ENCODE measurements around the gene TSSC4.

Gene TSSC4

DNA sequence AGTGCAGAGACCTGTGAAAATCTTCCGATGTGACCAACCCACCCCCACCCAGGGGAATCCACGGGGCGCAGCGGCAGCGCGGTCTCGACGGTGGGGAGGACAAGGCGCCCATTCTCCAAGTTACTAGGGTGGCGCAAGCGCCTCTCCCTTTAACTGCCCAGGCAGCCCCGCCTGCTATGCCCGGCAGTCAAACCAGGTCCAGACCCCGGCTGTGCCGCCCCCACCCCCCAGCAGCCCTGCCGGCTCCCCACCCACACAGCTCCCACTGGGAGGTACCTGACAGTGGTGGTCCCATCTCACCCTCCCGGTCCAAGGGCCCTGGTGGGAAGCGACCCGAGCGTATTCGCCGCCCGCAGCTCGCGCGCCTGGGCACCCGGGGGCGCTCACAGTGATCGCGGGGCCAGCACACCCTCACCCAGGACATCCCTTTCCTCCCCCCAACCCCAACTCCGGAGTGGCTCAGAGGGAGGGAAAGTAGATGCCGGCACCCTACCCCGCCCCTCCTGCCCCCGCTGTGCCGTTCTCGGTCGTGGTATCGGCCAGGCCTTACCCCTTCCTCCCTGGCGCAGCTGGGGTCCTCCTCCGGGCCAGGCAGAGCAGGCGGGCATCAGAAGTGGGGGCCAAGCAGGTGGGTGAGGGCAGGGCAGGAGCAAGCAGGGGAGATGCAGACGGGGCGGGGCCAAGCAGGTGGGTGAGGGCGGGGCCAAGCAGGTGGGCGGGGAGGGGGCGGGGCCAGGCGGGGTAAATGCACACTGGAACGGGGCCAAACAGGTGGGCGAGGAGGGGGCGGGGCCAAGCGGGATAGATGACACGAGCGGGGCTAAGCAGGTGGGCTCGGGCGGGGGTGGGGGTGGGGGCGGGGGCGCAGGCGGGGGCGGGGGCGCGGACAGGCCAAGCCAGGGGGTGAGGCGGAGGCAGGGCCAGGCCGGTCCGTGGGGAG, 43.6 kb downstream of the TSSC4 start, which contains the start of gene TRPM5:
Gene TRPM5, minus strand, starts transcription at position 634 of the 940 bp plus-strand sequence. CDS start 21,478 bp downstream, outside the sequence.
- no peak for DNase-seq (ENCODE audit: low read depth, low spot score)
- H3K27ac ChIP-seq, result no peak within 1 kb of the TSS

DNA sequence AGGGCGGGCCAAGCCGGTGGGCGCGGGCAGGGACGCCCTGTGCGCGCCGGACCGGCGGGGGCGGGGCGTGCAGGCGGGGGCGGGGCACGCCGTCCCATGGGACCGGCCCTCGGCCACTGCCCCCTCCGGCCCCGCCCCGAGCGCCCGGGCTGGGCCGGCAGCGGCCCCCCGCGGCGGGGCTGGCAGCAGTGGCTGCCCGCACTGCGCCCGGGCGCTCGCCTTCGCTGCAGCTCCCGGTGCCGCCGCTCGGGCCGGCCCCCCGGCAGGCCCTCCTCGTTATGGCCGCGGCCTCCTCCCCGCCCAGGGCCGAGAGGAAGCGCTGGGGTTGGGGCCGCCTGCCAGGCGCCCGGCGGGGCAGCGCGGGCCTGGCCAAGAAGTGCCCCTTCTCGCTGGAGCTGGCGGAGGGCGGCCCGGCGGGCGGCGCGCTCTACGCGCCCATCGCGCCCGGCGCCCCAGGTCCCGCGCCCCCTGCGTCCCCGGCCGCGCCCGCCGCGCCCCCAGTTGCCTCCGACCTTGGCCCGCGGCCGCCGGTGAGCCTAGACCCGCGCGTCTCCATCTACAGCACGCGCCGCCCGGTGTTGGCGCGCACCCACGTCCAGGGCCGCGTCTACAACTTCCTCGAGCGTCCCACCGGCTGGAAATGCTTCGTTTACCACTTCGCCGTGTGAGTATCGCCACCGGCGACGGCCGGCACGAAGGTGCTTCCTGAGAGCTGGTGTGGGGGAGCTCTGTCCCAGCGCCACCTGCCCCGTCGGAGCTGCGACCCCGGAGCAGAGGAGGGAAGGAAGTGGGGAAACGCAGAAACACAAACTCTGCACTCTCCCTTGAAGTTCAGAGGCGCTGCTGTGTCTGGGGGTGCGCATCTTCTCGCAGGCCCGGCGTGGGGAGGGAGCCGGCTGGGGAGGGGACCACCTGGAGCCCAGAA, 44.5 kb downstream of the TSSC4 start, which contains the start of gene KCNQ1:
Gene KCNQ1, plus strand, starts transcription at position 188 of the 925 bp plus-strand sequence. Its CDS starts 91 bp downstream, at position 279.
- H3K27ac ChIP-seq, result no peak within 1 kb of the TSS
- DNase-seq (ENCODE audit: low read depth, low spot score), result no peak

DNA sequence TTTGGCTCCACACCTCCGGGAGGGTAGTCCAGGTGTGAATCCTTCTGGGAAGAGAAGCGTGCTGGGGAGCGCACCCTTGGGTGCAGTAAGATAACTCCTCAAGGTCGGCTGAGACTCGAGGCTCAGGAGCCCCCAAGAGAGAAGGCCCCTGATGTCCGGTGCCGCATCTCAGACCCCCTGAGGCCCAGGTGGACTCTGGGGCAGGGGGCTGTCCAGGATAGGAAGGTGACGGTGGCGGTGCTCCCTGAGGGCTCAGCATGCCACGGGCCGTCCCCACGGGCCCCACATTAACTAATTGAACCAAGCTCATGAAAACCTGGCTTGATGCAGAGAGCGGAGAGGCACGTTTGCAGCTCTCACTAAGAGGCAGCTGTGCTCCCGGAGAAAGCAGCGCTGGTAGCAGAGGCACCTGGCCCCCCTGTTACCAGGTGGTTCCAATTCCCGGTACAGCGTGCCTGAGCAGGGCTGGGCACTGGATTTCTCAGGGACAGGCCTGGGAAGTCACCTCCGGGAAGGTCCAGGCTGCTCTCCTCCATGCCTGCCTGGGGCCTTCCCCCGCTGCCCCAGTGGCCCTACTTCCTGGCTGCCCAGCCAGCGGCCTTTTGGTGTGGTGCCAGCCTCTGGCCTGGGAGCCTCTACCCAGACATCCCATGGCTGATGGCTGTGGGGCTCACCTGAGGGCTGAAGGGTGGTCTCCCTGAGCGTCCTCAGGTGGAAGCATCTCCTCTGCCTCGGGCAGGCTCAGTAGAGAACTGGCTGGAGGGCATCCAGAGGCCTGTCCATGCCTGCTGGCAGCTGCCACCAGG, 45.4 kb downstream of the TSSC4 start:
- no peak for DNase-seq (ENCODE audit: low read depth, low spot score)
- no peak overlapping the region for H3K27ac ChIP-seq

DNA sequence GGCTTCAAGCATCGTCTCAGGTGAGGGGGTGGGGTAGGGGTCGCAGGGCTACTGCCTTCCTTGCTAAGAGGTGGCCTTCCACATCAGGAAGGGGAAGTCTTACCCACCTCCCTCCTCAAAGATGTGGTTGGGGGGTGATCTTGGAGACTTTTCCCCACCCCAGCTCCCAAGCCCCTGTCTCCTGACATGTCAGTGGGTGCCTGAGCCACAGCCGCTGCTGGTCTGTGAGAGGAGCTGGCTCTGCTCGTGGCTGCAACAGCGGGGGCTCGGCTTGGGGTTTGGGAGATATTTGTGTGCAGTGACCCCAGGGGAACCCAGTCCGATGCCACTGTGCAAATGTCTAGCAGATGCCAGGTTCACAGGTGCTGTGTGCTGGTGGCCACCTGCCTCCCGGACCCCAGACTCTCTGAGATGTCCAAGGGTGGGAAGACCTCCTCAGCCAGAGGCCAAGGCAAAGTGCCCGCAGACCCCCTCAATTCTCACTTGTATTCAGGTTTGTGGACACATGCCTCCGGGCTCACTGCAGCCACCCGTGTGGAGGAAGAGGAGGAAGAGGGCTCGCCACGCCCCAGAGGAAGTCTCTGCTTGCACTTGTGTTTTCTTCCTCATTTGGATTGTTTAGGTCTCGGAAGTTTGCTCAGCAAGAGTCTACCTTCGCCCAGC, 46.2 kb downstream of the TSSC4 start:
- DNase-seq (ENCODE audit: low read depth, low spot score), result no peak
- H3K27ac ChIP-seq, result no peak overlapping the region

DNA sequence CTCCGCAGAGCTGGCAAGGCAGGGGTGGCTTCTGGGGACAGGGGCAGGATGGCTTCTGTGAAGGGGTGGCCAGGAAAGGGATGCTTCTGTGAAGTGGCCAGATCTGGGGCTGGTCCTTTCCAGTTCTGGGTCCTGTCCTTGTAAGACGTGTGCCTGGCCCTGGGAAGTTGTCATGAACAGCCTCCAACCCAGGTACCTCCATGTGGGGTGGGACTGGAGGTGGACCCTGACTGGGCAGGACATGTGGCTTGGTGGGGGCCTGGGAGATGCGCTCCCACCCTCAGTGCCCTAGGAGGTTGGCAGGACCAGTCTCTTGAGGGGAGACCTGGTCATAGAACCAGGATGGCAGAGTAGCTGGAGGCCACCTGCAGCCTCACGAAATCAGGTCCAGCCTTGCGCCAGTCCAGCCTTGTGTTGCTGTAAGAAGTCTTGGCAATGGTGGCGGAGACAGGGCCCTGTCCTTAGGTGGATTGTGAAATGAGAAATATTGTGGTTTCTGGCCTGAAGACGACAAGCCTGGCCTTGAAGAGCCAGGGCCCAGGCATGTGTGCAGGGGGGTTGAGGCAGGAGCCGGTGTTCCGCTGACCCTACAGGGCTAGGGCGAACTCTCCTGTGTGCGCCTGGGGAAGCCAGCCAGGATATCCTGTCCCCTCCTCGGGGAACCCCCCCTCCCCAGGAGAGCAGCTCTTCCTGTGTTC, 46.9 kb downstream of the TSSC4 start:
- DNase-seq (ENCODE audit: low read depth, low spot score), result no peak
- H3K27ac ChIP-seq, result no peak overlapping the region

DNA sequence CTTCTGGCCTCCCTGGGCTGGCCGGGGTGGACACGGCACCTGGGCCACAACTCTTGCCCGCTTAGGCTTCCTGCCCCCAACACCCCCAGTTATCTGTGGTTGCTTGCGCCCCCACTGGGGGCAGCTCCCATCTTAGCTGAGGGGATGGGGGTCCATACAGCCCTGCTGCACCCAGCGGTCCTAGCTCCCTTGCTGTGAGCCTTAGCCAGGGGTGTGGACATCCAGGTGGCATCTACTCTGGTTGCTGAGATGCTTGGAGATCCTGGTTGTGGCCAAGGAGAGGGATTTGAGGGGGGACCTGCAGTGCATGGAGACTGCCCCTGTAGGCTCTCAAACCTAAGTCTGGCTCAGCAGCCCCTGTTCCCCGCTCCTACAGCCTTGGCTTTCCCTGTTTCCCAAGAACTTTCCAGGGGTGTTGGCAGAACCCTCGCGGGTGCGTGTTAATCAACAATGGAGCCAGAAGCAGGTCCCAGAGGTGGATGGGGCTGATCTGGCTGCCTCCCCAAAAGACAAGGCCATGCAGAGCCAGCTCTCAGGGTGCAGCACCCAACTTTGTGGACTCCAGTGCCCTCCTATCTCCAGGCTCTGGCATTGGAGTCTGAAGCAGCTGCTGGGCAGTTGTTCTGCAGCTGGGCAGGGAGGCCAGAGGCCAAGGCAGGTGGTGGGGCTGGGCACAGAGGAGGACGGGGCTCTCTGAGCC, 47.6 kb downstream of the TSSC4 start:
- no peak overlapping the region for H3K27ac ChIP-seq
- DNase-seq (ENCODE audit: low read depth, low spot score), result no peak

DNA sequence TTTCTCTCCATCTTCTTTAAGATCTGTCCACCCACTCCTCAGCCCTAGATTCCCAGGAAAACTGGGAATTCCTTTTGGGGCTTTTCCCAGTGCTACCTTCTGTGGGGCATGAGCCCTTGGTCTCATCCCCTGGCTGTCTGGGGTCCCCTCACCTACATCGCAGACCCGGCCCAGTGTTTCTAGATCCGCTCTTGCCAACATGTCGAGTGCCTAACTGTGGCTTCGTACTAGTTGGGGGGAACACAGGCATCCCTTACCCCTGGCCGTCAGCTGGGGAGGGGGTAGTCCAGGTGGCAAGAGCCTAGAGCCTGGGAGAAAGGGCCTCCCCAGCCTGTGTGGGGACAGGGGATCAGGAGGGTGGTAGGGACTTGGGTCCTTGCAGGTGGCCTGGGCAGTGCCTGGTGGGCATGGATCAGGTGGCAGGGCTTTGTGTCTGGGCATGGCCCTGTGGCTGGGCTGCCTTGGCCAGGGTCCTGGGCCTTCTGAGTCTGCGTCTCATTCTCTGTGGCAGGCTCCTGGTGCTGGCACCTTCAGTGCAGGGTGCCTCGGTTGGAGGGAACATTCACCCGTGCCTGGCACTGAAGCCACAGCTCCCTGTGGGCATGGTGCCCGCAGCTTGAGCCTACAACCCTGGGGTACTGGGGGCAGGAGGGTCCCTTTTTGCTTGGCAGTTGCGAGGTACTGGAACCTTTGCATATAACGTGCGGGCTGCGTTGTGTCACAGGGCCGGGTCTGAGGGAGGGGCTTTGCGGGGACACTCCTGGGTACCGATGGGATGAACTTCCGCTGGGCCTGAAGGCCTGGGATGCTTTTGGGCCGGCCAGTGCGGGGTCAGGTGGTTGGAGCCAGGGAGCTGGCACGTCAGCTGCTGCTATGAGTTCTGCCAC, 48.4 kb downstream of the TSSC4 start:
- no peak overlapping the region for H3K27ac ChIP-seq

DNA sequence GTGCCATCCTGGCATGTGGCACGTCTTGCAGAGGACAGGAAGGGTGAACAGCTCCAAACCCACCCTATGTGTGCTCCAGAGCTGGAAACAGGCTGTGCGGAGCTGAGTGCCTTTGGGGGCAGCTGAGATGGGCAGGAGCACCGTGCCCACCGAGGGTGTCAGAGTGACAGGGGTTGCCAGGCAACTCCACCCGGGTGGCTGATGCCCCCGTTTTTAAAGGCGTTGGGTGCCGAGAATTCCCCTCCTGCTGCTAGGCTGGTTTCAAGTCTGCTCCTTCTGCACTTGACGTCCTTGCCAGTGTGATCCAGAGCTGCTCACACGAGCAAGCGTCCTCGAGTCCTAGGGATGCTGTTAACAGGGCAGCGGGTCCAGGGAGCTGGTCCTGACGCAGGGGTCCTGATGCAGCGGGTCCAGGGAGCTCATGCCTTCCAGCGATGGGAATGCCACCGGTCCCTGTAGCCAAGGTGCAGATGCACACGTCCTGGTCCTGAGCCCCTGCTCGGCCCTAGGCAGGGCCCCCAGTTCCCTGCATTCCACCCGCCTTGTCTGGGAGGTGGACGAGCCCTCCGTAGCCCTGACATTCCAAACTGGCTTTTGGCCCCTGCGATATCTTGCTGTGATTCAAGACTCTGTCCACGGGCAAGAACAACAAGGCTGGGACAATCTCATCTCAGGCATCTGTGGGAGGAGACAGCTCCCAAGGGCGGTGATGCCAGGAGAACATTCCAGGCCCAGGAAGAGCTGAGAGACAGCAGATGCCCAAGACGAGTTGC, 49.2 kb downstream of the TSSC4 start:
- no peak for DNase-seq (ENCODE audit: low read depth, low spot score)
- H3K27ac ChIP-seq, result no peak overlapping the region

More for the DNA sequence above, 48.4 kb downstream of the TSSC4 start:
- DNase-seq (ENCODE audit: low read depth, low spot score), result no peak

DNA sequence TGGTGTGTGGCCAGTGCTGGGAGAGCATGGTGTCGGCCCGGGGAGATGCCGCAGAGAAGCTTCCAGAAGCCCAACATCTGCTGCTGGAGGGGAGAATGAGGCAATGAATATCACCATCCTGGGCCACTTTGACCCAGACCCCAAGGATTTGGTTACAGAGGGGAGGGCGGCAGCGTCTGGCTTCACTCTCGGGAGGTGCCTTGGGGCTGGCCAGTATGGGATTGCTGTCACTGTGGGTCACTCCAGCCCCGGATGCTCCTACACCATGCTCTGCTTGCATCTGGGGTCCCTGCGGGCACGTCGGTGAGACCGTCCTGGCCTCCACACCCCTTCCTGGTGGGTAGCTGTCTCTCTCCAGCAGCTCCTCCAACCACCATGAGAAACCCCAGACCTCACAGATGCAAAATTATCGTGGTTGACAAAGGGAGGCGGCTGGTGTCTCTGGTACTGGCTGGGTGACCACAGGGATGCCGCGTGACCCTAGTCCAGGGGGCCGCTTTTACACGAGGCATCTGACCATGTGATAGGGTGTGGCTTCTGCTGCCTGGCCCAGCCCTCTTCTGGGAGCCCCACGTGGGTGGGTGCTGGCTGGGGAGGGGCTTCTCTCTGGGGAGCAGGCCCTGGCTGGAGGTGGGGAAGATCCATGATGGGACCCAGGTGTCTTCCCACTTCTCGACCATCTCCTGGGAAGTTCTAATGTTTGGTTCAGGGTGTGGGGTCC, 49.9 kb downstream of the TSSC4 start:
- H3K27ac ChIP-seq, result no peak overlapping the region
- DNase-seq (ENCODE audit: low read depth, low spot score), result no peak

DNA sequence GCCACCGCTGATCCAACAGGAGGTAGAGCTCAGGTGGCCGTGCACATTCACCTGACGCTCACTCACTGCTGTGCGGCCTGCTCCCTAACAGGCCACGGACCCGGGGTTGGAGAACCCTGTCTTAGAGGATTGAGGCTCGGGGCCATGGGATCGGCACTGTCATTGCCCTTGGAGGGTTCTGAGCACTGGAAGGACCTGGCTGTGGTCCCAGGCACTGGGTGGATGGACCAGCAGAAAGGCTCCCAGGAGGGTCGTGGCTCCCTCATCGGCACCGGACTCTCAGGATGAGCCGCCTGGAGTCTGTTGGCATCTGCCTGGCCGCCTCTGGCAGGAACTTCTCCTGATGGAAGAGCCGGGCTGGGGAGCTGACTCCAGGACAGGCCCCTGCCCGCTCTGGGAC, 50.8 kb downstream of the TSSC4 start:
- DNase-seq (ENCODE audit: low read depth, low spot score), result no peak
- no peak overlapping the region for H3K27ac ChIP-seq

DNA sequence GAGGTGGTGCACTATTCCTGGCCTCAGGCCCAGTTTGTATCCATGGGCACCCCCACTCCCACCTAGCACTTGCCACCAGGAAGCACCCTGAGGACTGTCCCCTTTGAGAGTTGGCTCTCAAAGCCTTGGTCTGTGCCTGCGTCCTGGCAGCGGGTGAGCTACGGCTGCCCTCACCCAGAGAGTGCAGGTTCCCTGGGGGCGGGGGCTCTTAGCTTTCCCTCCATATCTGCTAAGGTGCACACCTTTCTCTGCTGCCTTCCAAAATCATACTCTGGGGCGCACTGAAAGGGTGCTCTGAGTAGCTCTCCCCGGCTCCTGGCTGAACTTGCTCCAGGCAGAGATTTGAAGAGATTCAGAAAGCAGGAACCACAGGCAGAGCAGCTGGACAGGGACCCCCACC, 51.4 kb downstream of the TSSC4 start:
- no peak for DNase-seq (ENCODE audit: low read depth, low spot score)

DNA sequence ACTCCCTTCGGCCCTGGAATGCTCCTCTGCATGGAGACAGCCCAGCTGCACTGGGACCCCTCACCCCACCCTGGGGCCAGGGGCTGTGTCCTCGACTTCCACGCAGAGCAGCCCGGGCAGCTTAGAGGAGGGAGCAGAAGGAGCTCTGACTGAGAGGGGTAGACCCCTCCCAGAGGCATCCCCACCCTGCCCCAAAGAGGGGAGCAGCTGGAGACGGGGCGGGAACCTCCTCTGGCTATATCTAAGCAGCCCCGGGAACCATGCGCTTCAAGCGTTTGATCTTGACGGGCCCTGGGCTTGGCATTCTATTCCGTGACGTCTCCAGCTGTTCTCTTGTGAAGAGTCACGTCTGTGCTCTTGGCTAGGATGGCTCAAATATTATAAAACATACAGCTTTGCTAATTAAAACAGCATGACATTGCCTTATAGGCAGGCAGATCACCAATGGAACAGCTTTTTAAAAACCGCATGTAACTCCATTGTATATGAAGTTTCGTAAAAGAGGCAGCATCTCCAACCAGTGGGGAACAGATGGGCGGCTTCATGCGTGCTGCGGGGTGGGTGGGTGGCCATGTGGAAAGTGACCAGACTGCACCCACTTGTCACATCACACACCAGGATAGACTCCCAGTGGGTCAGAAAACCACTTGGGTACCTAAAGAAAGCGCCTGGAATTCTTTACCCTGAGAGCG, 51.9 kb downstream of the TSSC4 start:
- DNase-seq (ENCODE audit: low read depth, low spot score), result no peak
- H3K27ac ChIP-seq, result no peak overlapping the region

More for the DNA sequence above, 51.4 kb downstream of the TSSC4 start:
- H3K27ac ChIP-seq, result no peak overlapping the region

DNA sequence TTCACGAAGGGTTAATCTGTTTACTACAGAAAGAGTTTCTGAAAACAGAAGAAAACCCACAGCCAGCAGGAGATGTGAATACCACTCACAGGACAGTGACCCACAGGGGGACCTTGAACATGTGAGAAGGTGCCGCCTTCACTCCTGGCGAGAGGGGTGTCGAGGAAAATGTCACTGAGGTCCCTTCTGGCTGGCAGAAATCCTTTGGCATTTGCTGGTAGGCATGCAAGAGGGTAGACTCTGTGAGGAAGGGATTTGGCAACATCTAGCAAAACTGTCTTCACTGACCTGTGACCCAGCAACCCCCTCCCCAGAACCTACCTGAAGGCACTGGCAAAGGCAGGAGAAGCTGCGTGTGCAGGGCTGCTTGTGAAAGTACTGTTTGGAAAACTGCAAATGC, 52.9 kb downstream of the TSSC4 start:
- H3K27ac ChIP-seq, result no peak overlapping the region
- DNase-seq (ENCODE audit: low read depth, low spot score), result no peak
